NOMO-1 treated with dmso at 0.1 percent for 144 hours (cell line): ENCODE data around the gene FIBCD1.
"Not testable (repeated sequence)": the region's sequence is repeated elsewhere in the genome, so short reads cannot be mapped to it uniquely, and the experiment has no call there.

Experiments used
- DNase-seq: peaks from one replicate; lab custom pipeline; 2025; ENCODE audit not compliant: unreplicated experiment; lab: John Stamatoyannopoulos, UW

Gene FIBCD1

DNA sequence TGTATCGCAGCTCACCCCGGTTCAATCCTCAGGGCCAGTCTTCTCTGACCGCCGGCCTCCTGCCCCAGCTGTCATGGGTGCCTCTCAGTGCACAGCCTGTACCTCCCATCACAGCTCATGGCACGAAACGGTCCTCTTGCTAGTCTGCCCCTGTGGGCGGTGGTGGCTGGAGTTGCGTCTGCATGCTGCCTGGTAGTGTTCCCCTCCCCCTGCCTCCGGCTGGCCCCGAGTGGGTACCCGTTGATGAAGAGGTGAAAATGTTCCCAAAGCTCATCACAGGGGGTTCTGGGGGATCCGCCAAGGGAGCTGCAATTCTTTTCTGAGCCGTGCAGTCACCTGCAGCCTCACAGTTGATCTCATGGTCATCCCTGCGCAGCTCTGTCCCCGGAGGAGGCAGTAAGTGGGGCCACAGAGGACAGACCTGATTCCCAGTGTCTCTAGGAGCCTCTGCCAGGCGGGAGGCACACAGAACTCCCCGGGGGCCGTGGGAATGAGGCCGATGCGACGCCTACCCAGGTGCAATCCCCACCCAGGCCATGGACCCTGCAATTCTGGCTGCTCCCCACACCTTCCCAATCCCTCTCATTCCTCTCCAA lies 34.7 kb upstream of the FIBCD1 start:
- DNase-seq, result no peak

DNA sequence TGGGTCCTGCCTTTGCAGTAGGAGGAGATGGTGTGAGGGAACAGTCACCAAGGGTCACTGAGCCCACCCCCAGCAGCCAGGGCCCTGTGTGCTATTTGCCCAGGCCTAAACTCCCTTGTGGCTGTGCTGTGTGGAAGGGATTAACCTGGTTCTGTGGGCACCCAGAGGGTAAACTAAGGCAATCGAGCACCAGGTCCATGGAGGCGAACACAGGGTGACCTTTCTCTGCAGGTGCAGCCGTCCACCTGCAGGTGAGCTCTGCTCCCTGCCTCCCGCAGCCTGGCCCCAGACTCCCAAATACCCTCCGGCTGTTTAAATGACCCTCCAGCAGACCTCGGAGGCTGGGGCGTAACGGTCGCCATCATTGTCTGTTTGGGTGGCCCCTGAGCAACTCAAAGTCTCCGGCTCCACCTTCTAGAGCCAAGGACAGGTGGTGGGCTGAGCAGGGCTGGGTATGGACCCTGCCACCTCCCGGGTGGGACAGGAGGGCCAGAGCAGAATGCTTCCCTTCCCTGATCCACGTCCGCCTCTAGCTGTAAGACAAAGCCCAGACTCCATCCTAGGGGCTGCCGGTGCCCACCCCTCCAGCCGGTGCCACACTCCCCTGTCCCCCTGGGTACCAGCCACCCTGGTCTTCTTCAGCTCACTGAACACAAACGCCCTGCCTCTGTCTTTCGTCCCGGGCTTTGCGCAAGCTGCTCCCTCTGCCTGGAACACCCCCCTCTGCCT lies 34.1 kb upstream of the FIBCD1 start:
- no peak for DNase-seq

DNA sequence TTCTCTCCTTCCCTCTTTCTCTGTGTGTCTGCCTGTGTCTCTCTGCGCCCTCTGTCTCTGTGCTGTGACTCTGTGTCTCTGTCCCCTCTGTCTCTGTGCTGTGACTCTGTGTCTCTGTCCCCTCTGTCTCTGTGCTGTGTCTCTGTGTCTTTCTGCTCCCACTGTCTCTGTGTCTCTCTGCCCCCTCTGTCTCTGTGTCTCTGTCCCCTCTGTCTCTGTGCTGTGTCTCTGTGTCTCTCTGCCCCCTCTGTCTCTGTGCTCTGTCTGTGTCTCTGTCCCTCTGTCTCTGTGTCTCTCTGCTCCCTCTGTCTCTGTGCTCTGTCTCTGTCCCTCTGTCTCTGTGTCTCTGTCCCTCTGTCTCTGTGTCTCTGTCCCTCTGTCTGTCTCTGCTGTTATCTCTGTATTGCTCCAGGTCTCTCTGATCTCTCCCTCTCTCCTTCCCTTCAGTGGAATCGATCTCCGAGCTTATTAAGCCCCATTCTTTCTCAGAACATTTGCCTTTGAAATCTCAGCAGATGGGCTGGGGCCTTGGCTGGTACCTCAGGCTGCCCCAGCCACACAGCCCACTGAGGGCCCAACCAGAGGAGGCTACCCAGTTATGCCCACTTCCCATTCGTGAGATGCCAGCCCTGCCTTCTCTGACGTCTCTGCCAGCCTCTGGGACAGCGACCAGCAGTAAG lies 33.4 kb upstream of the FIBCD1 start:
- DNase-seq, result no peak

DNA sequence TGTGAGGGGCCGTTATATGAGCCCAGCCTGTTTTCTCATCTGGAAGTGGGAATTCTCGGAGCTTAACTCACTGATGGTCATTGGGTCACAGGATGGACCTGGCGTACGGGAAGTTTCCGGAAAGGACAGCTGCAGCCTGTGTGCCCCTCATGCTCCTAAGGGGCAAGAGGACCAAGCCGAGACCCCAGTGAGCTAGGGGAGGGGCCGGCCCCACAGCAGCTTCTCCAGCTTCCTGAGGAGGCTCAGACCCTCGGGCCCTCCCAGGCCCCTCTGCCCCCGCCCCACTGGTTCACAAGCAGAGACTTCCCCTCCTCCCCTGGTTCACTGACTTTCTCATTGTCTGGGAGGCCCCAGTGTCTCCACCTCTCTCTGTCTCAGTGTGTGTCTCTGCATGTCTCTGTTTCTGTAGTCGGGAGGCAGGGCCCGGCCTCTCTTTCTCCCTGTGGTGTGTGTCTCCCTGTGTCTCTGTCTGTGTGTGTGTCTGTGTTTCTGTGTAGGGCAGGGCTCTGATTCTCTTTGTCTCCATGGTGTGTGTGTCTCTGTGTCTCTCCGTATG lies 32.3 kb upstream of the FIBCD1 start:
- DNase-seq, result no peak

DNA sequence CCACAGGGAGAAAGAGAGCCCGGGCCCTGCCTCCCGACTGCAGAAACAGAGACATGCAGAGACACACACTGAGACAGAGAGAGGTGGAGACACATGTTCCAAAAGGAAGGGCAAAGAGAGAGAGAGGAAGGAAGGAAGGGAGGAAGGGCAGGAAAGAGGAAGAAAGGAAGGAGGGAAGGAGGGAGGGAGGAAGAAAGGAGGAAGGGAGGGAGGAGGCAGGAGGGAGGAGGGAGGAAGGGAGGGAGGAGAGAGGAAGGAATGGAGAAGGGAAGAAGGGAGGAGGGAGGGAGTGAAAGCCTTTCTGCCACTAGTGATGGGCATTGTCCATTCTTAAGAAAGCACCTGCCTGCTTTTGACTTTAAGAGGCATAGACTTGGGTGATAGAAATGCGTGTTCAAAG lies 31.8 kb upstream of the FIBCD1 start:
- no peak for DNase-seq

DNA sequence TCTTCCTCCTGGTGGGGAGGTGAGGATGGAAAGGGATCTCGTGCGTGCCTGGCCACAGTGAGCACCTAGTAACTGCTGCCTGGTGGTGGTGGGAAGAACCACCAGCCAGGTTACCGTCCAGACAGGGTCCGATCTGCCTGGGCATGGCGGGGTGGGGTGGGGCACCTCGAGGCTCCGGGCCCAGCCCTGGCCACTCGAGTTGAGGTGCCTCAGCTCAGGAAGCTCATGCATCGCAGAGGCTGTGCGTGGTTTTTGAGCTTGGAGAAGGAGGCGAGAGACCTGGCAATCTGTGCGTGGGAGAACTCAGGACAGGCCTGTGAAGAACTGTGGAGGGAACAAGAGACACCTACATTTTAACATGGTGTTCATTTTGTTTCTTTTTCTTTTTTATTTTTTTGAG lies 31.0 kb upstream of the FIBCD1 start:
- DNase-seq, result no peak

DNA sequence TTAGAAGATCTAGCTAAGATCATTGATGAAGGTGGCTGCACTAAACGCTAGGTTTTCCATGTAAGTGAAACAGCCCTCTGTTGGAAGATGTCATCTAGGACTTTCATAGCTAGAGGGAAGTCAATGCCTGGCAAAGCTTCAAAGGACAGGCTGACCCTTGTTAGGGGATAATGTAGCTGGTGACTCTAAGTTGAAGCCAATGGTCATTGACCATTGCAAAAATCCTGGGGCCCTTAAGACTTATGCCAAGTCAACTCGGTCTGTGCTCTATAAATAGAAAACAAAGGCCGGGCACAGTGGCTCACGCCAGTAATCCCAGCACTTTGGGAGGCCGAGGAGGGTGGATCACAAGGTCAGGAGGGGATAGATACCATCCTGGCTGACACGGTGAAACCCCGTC lies 26.6 kb upstream of the FIBCD1 start:
- DNase-seq, result no peak

DNA sequence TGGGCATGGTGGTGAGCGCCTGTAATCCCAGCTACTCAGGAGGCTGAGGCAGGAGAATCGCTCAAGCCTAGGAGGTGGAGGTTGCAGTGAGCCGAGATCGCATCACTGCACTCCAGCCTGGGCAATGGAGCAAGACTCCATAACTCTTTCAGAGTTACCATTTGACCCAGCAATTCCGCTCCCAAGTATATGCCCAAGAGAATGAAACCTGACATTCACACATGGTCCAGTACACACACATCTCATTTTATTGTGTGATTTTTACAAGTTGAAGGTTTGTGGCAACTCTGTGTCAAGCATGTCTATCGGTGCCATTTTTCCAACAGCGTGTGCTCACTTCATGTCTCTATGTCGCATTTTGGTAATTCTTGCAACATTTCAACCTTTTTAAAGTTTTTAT lies 24.9 kb upstream of the FIBCD1 start:
- DNase-seq, result no peak

DNA sequence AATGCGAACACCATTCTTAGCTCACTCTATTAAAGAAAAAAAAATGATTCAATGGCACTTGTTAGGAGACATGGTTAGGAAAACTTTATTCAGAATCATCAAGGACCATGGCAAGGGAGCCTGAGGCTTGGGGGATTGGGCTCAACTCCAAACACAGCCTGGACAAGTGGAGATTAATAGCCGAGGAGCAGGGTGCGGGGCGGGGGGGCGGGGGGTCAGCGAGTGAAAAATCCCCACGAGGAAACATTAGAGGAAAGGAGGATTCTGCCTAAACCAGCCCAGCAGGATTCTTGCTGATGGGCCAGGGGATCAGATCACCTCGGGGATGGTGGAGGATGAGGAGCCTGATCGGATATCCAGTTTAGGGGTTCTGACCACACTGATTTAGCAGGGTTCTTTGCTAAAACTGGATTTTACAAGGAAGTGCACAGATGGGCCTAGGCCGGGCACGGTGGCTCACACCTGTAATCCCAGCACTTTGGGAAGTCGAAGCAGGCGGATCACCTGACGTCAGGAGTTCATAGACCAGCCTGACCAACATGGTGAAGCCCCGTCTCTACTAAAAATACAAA lies 24.4 kb upstream of the FIBCD1 start:
- DNase-seq, result no peak

DNA sequence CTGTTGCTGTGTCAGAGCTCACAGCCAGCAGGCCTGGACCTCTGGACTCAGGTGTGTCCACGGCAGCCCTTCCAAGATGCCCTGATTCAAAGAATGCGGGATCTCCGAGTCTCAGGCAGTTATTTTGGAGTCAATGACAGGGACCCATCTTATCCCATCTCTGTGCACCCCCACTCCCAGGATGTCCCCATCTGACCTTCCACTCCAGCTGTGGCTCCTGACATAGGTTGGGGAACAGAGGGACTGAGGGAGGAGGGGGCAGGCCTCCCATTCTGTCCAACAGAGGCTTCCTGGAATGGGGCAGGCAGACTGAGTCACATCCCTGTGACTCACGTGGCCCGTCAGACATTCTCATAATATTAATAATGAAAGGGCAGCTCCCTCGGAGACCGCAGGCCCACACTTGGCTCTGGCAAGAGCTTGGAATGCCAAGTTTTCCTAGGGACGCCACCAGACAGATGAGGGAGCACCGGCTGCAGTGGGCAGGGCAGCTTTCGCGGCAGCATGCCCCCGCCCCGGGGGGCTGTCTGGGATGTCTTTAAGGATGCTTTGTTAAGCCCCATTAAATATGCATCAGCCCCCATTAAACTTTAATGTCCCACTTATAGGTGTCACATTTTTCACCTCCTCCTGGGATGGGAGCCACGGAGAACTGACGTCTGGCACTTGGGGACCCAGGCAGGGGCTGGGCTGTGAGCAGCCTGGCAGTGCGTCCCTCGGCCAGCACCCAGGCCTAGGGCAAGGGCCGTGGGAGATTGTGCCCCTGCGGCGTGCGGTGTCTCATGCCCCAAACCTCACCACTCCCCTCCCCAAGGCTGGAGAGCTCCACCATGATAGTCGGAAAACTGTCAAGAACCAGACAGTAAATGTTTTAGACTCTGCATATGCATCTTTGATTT lies 23.6 kb upstream of the FIBCD1 start:
- no peak for DNase-seq

DNA sequence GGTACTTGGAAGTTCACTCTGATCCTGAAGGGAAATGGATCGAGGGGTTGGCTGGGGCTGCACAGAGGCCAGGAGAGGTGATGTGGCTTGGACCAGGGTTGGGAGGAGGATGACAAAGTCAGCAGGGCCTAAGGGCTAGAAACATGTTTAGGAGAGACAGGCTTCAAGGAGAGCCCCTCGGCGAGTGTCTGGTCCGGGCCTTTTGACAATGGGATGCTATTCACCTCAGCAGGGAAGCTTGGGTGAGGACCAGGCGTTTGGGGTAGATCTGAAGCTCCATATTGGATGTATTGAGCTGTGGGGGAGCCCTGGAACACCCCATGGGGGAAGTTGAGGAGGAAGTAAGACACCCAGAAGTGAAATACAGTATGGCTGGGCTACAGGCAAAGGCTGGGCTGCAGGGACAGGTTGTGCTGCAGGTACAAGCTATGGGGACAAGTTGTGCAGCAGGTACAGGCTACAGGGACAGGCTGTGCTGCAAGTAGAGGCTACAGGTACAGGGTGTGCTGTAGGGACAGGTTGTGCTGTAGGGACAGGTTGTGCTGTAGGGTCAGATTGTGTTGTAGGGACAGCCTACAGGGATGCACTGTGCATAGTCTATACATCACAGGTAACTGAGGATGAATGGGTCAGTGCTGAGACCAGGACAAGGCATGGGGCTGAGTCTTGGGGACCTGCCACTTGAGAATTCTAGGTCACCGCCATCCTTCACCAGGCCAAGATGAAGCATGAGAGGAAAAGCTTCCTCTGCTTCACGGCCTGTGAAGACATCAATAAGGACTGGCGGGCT lies 22.7 kb upstream of the FIBCD1 start:
- DNase-seq, result no peak

DNA sequence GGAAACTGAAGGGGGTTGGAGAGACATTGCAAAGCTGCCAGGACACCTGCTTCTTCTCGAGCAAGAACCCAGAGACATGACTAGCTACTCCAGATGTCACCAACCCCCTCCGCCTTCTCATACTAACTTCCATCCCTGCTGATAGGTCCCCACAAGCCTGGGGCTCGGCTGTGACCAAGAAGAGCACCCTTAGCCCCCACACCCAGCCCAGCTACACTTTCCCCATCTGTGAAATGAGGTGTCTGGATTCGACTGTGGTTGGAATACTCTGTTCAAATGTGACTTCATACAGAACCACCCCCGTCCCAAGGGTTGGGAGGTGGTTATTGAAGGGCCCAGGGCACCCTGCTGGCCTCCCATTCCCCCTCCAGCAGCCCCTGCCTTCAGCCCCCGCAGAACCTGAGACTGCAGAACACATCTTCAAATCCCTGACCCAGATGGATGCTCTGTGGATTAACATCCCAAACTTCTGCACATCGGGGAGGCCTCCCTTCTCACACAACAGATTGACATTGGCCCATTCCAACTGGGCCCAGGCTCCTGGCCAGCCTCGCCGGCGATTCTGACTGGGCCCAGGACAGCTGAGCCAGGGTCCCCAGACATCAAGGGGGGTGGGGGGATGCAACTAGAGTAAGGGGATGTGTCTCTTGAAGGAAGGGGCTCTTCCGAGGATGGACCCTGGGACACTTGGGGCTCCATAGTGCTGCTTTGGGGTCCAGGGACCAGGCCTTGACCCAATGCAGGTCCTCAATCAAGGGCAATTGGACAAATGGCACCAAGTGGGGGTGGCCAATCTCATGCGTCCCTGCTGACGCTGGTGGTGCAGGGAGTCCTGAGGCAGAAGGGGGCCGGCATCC lies 21.7 kb upstream of the FIBCD1 start:
- DNase-seq, result no peak

DNA sequence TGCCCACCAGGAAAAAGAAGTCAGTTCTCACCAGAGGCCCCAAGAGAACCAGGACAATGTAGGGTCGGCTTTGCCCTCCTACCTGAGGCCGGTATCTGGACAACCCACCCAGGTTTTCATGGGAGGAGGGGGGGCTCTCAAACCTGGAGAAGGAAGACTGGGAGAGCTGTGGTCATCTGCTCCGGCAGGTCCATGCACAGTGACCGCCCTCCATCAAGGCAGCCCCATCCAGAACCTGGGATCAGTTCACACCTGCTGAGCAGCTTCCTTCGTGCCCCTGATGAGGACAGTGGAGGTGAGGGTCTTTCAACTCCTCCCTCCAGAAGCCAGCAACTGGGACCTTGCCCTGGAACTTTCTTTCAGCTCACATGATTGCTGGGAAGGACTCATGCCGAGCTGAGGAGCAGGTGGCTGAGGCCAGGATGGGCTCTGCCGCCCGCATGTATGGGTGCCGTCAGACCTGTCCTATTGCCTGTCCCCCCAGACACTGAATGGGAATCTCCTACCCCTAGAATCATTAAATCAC lies 20.8 kb upstream of the FIBCD1 start:
- no peak for DNase-seq

DNA sequence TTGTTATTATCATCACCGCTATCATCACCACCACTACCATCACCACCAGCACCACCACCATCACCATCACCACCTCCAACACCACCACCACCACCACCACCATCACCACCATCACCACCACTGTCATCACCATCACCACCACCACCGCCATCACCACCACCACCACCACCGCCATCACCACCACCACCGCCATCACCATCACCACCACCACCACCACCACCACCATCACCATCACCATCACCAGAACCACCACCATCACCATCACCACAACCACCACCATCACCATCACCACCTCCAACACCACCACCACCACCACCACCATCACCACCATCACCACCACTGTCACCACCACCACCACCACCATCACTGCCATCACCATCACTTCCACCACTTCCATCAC lies 19.5 kb upstream of the FIBCD1 start:
- DNase-seq, result not testable (repeated sequence)

DNA sequence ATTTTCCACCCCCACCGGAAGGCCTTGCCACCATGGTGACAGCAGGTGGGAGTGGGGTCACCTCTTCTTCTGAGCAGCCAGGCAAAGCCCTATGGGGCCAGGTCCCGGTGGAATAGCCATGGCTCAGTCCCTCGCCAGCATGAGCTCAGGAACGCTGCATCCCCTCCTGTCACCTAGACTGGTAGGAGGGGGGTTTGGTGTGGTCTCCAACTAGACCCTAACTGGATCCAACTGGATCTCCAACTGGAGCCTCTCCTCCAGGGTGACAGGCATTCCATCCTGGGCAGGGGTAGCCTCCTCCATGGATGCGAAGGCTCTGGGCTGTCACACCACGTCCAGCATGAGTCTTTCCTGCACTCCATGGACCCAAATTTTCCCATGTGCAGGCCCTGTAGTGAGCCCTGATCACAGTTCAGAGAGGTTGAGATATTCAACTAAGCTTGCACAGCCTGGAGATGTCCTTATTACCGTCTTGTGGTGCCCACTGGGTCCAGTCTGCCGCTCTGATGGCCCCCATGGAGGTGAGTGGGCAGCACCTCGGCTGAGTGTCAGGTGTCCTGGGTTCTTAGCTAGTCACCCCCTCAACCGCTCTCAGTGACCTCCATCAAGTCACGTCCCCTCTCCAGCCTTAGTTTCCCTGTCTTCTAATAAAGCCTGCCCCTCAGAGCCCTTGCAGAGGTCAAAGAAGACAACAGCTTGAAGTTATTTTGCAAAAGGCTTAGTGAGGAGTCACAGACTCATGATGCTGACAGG lies 18.6 kb upstream of the FIBCD1 start:
- no peak for DNase-seq

DNA sequence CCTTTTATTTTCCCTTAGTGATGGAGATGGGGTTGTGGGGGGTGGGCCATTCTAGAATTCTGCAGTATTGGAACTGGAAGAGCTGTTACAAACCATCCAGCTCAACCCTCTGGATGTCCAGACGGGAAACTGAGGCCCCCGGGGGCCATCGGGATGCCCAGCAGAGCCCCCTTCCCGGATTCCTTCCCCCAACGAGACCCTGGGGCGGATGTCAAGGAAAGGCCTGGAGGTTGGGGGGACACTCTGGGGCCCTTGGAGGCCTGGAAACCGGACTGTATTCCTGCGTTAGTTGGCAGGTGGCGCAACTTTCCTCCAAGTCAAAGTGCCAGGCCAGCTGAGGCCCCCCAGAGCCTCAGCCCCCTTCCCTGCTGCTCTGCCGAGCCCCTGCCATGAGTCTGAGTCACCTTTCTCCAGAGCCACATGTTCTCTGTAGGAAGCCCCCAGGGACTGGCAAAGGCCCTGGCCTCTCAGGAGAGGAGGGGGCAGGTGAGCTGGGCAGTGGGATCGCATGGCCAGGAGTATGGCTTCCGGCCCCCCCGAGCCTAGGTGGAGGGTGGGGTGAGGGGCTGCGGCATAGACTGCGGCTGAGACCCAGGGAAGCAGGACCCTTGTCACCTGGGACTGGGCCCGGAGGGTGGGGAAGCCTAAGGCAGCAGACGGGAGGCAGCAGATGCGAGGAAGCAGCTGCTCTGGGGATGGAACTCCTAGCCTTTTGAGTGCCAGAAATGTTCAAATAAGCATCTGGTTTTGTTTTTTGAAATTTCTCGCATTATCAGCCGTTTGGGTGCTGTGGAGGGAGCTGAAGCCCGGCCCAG lies 17.8 kb upstream of the FIBCD1 start:
- DNase-seq, result no peak

DNA sequence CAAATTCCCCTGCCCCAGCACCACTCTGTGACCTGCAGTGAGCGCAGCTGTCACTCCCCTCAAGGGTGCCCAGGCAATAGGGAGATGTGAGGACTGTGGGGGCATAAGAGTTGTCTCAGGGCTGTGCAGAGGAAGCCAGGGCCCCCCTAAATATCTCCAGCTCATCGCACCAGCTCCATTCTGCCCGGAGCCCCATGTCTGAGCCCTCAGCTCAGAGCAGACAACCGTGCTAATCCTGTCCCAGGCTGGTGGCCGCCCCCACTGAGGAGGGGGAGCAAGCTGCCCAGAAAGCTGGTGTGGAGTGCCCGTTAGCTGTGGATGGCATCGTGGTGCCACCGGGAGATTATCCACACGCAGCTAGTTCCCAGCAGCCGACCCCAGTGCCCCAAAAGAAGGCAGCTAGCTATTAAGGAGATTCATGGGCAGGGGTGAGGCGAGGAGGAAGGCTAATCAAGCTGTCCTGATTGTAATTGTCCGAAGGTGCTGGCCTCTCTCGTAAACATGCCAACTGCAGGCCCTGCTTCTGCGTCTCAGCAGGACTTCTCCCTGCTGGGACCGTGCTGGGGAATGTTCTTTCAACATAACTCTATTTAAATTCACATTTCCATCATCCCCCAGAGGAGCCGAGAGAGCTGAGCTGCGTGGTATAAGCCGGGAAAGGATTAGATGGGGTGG lies 17.0 kb upstream of the FIBCD1 start:
- no peak for DNase-seq
